HepG2 (cell line): ENCODE measurements around the gene LRBA. TPM values are rescaled to one million over a fixed set of nuclear protein-coding genes. Genes with fewer than 3 reads are reported as not detected.

Experiments
- CBX1 ChIP-seq: IDR thresholded peaks from one replicate; pipeline ENCODE4 v1.6.1; 2016; ENCODE audit warnings: antibody characterized with exemption, low read depth
- HMGXB3 ChIP-seq: sonication (generic); formaldehyde crosslinking; IDR thresholded peaks from 2 replicates; pipeline ENCODE4 v1.4.0; 2020; ENCODE audit warnings: missing genetic modification reagents, borderline replicate concordance
- HOXD1 ChIP-seq: sonication (generic); formaldehyde crosslinking; IDR thresholded peaks from 2 replicates; pipeline ENCODE4 v1.5.0; 2020; ENCODE audit warnings: missing genetic modification reagents
- MAZ ChIP-seq, 2 experiments: sonication (generic) in 1 of 2; formaldehyde crosslinking in 1 of 2; IDR thresholded peaks; 2 replicates each; pipeline versions ENCODE4 v1.5.0 to v1.6.1; 2012 to 2020; ENCODE audit warnings: low read depth in 2 of 2, mild to moderate bottlenecking in 2 of 2, borderline replicate concordance in 1 of 2, improper control_type of control experiment in 1 of 2, low read length in 1 of 2, missing genetic modification reagents in 1 of 2, moderate library complexity in 1 of 2
- POLR2AphosphoS5 ChIP-seq: IDR thresholded peaks from 2 replicates; pipeline ENCODE4 v1.6.1; 2012; ENCODE audit warnings: low read depth, low read length
- SOX13 ChIP-seq, 3 experiments: fragments of 450-650 bp in 1 of 3; sonication (generic) in 1 of 3; formaldehyde crosslinking in 1 of 3; IDR thresholded peaks in 2 of 3; conservative IDR thresholded peaks in 1 of 3; 2 replicates each; pipeline versions ENCODE4 v1.5.0 to v1.6.1; 2016 to 2020; ENCODE audit warnings: antibody characterized with exemption in 1 of 3, mild to moderate bottlenecking in 1 of 3, missing compliant biosample characterization in 1 of 3, missing genetic modification reagents in 1 of 3, moderate library complexity in 1 of 3
- SP5 ChIP-seq: IDR thresholded peaks from 2 replicates; pipeline ENCODE4 v1.6.1; 2016; ENCODE audit warnings: low read depth, borderline replicate concordance
- ZBTB37 ChIP-seq: sonication (generic); formaldehyde crosslinking; IDR thresholded peaks from 2 replicates; pipeline ENCODE4 v1.4.0; 2020; ENCODE audit warnings: mild to moderate bottlenecking, missing genetic modification reagents
- ZFP91 ChIP-seq: sonication (generic); formaldehyde crosslinking; IDR thresholded peaks from 2 replicates; pipeline ENCODE4 v1.9.0; 2022; ENCODE audit warnings: missing genetic modification reagents, mild to moderate bottlenecking, borderline replicate concordance
- ZNF382 ChIP-seq: sonication (generic); formaldehyde crosslinking; IDR thresholded peaks from 2 replicates; pipeline ENCODE4 v1.5.0; 2020; ENCODE audit warnings: missing genetic modification reagents, mild to moderate bottlenecking, borderline replicate concordance
- ZNF383 ChIP-seq: sonication (generic); formaldehyde crosslinking; IDR thresholded peaks from 2 replicates; pipeline ENCODE4 v1.4.0; 2020; ENCODE audit warnings: missing genetic modification reagents, mild to moderate bottlenecking, borderline replicate concordance
- ZNF547 ChIP-seq: sonication (generic); formaldehyde crosslinking; IDR thresholded peaks from 2 replicates; pipeline ENCODE4 v1.5.1; 2020; ENCODE audit warnings: mild to moderate bottlenecking, missing genetic modification reagents
- ZNF556 ChIP-seq: sonication (generic); formaldehyde crosslinking; IDR thresholded peaks from 2 replicates; pipeline ENCODE4 v1.4.0; 2020; ENCODE audit warnings: mild to moderate bottlenecking, missing genetic modification reagents, borderline replicate concordance
- polyA plus RNA-seq, 8 experiments: library from polyadenylated mRNA; depleted of rRNA in 3 of 8; stranded (reverse) in 7 of 8; unstranded in 1 of 8; fragments of >200 nt; fragmentation: Illumina TruSeq in 4 of 8; extraction: Trizol in 4 of 8; gene quantifications; 2 replicates each; pipeline versions ENCODE4 v1.2.1 to v1.2.3, GENCODE V29; 2011 to 2016; ENCODE audit warnings: low read depth in 4 of 8, missing spikeins in 1 of 8, mixed read lengths in 1 of 8; ENCODE audit not compliant: insufficient read depth in 1 of 8
- total RNA-seq, 5 experiments: library from RNA; depleted of rRNA; stranded (reverse); fragments of >200 nt; fragmentation: Illumina TruSeq; extraction: Trizol; gene quantifications; 2 replicates each; pipeline ENCODE4 v1.2.3, GENCODE V29; 2016; ENCODE audit warnings: low read depth in 1 of 5
- TF ChIP-seq, protein P1 (sequence below): IDR thresholded peaks from 2 replicates; pipeline ENCODE4 v1.6.1; 2016; ENCODE audit warnings: missing genetic modification reagents, missing compliant biosample characterization
- TF ChIP-seq, protein P2 (sequence below): sonication (generic); formaldehyde crosslinking; IDR thresholded peaks from 2 replicates; pipeline ENCODE4 v1.4.0; 2020; ENCODE audit warnings: mild to moderate bottlenecking, missing genetic modification reagents

LRBA gene
- total and polyA plus RNA-seq, 2 of the 13 experiments (the other 11 are each of a cell fraction or from before 2014, with no cell fraction given) = 21.0 to 37.2 TPM

DNA sequence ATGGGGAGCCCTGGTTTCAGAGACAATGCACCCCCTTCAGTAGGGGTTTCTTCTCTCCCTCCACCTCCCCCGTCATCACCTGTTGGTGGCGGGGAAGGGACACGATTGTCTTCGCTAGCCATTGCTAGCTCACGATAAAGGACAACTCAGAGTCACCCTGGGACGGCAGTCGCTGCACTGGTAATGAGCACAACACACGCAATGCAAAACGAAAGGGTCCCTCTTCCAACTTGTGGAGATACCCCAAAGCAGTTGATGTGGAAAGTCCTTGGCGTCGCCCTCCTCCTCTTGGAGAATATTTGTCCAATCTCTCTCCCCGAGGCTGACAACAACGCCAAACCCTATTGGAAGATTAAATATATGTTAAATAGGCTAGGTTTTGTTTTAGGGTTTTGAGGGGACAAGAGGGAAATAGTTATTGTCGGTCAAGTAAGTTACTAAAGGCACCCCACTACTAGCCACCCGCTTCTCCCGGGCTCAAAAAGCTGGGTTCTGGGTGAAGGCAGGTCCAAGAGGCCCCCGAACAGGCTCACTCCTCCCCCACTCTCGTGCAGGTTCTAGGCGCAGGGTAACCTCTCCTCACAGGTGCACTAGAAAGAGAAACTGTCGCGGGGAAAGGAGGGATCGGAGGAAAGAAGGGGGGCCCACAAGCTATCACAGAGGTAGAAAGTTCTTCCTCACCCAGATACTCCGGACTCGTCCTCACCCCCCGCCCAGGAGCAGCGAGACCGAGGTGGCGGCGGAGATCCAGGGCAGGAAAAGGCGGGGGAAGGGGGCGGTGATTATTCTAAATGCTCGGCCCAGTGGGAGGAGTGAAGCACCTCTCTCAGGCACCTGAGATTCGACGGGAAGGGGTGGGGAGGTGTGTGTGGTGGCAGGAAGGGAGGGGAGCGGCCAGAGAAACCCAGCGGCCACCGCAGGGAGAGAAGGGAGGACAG, at the start of gene LRBA (continued):
- no peak for TF ChIP-seq ZNF382 (CRISPR knock-in tag)
- TF ChIP-seq, protein P1, sequence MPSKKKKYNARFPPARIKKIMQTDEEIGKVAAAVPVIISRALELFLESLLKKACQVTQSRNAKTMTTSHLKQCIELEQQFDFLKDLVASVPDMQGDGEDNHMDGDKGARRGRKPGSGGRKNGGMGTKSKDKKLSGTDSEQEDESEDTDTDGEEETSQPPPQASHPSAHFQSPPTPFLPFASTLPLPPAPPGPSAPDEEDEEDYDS = peak; percentile 44
- TF ChIP-seq POLR2AphosphoS5 = peak; percentile 72
- no peak; the same call in 1 of the 2 replicates for TF ChIP-seq ZNF547 (CRISPR knock-in tag)
- 0 out of 2 replicates have a peak, but pooled peaks have one; percentile 16 for TF ChIP-seq HOXD1 (CRISPR knock-in tag)
- TF ChIP-seq ZFP91 (CRISPR knock-in tag) = 0 out of 2 replicates have a peak, but pooled peaks have one; percentile 10
- TF ChIP-seq, protein P2, sequence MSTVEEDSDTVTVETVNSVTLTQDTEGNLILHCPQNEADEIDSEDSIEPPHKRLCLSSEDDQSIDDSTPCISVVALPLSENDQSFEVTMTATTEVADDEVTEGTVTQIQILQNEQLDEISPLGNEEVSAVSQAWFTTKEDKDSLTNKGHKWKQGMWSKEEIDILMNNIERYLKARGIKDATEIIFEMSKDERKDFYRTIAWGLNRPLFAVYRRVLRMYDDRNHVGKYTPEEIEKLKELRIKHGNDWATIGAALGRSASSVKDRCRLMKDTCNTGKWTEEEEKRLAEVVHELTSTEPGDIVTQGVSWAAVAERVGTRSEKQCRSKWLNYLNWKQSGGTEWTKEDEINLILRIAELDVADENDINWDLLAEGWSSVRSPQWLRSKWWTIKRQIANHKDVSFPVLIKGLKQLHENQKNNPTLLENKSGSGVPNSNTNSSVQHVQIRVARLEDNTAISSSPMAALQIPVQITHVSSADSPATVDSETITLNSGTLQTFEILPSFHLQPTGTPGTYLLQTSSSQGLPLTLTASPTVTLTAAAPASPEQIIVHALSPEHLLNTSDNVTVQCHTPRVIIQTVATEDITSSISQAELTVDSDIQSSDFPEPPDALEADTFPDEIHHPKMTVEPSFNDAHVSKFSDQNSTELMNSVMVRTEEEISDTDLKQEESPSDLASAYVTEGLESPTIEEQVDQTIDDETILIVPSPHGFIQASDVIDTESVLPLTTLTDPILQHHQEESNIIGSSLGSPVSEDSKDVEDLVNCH (CRISPR knock-in tag) = 0 out of 2 replicates have a peak, but pooled peaks have one; percentile 5
- 0 out of 2 replicates have a peak, but pooled peaks have one; percentile 3 for TF ChIP-seq SOX13 (IDR thresholded peaks at IDR 0.05)
- no peak for TF ChIP-seq SOX13 (CRISPR knock-in tag; conservative IDR thresholded peaks at IDR 0.05 in 1 of 2, IDR thresholded peaks at IDR 0.05 in 1 of 2)
- peak; percentile 8 for TF ChIP-seq CBX1
- TF ChIP-seq ZNF556 (CRISPR knock-in tag) = no peak
- peak; percentile 61; the same call in 1 of the 2 replicates for TF ChIP-seq SP5 (CRISPR knock-in tag)
- TF ChIP-seq HMGXB3 (CRISPR knock-in tag) = peak; percentile 98
- 0 out of 2 replicates have a peak, but pooled peaks have one; percentile 59 for TF ChIP-seq ZBTB37 (CRISPR knock-in tag)
- TF ChIP-seq ZNF383 (CRISPR knock-in tag) = no peak
- peak; percentile 49; the same call in 1 of the 2 replicates for TF ChIP-seq MAZ (IDR thresholded peaks at IDR 0.05; ENCODE audit: borderline replicate concordance, low read depth, low read length)
- TF ChIP-seq MAZ (CRISPR knock-in tag; IDR thresholded peaks at IDR 0.05; ENCODE audit: low read depth) = no peak
